HL-60/S4 (cell line): Measurements from ENCODE around the gene GBA3.

Source experiments
- in situ Hi-C: fragments of 300-500 bp; cut with MboI; formaldehyde crosslinking; loops from 2 replicates; pipeline ENCODE4 v1.14.3; 2022; ENCODE audit warnings: low sequenced_read_pairs

Gene GBA3

DNA sequence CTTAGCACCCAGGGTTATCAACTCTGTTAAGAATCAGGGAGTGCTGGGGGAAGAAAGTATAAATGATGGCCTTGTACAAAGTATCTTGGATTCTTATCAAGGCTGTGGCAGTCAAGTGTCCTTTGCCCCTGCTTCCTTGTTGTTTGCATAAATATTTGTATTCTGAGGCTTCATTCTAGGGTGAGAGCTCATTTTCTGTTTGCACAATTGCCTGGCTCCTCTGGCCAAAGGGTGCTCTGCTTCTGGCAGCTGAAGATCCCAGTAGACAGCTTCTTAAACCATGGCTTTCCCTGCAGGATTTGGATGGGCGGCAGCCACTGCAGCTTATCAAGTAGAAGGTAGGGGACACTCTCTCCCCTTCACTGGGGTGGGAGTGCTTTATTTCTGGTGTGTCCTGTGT is at the start of gene GBA3:
Gene GBA3, plus strand, starts transcription at position 202 of the 400 bp plus-strand sequence.
- in situ Hi-C loops: loop anchor here (25.0 kb wide), 2 partner anchors 280 to 905 kb away; no protein-coding TSS in a partner anchor

- in situ Hi-C loops: no loop called here
These were observed 48.8 kb upstream of the GBA3 start for GRCh38 chr4:22643952-22644351.

GRCh38 chr4:22645481-22646182 is 47.1 kb upstream of the GBA3 start:
- in situ Hi-C loops: no loop called here

- in situ Hi-C loops: no loop called here
These were observed 43.7 kb upstream of the GBA3 start for GRCh38 chr4:22648996-22649395.

- in situ Hi-C loops: no loop called here
These were observed 42.0 kb upstream of the GBA3 start for GRCh38 chr4:22650771-22651170.

DNA sequence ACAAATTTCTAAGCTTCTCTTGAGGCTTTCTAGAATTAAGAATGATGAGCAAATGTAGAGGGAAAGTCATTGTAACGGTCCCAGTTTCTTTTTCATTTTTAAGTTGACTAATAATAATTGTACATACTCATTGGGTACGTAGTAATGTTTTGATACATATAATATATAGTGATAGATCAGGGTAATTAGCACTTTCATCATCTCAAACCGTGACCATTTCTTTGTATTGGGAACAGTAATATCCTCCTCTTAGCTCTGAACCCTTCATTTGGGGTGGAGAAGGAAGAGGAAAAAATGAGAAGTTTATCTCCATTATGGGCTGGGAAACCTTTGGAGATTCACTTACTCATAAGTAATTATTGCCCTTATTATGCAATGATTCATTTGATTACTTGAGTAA is 39.0 kb upstream of the GBA3 start:
- in situ Hi-C loops: no loop called here

- in situ Hi-C loops: no loop called here
These were observed 31.3 kb upstream of the GBA3 start for GRCh38 chr4:22661443-22661842.

DNA sequence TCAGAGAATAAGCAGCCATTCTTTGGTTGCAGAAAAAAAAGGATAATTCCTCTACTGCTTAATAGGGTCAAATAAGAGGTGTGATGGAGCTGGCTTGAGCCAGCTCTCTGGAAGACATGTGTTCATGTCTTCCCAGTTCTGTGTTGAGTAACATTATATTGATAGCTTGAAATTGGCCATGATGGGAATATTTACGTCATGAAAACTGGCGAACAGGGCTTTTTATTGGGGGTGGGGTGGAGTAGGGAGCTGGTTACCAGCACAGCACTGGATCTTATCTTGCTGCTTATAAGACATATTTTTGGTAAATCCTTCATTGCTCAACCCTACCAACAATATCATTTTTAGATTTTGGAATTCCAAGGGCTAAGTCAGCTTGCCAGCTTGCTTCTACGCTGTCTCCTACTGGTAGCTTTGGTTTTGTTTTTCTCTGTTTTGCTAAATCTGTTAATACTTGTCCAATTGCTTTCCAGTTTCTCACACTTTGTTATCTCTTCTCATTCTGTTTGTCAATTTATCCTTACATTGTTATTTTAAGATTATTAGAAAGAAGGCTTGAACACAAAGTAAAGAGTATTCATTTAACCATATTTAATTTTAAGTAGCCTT is 25.3 kb upstream of the GBA3 start:
- in situ Hi-C loops: no loop called here

DNA sequence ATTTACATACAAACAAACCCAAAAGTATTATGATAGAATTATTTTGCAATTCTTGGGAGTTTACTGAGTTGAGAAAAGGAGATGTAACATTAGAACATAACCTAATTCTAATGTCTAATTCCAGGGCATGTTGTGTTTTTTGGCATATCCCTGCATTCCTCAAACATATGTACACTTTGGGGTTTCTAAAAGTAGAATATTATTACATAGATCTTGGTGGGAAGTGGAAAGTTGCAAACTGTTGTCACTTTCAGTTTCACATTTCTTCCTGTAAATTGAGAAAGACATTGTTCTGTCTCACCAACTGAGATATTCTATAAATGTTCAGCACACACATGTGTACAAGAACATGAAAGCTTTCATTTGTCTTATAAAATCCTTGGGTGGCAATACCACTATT is 24.4 kb upstream of the GBA3 start:
- in situ Hi-C loops: no loop called here

DNA sequence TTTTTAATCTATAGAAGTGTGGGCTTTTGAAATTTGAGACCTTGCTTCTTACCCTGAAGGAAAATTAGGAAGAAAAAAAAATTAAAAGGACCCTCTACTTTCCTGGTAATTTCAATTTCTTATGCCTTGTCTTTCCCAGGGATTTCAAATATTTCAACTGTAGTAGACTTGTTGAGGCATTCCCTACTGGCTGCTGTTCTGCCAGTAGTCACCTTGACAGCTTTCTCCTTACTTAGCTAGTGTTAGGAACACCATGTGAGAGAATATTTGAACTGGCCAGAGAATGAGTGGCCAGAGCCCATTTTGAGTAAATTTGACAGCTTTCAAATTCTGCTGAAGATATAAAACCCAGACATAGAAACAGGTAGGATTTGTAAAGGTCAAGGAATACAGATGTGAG is 24.0 kb upstream of the GBA3 start:
- in situ Hi-C loops: no loop called here

DNA sequence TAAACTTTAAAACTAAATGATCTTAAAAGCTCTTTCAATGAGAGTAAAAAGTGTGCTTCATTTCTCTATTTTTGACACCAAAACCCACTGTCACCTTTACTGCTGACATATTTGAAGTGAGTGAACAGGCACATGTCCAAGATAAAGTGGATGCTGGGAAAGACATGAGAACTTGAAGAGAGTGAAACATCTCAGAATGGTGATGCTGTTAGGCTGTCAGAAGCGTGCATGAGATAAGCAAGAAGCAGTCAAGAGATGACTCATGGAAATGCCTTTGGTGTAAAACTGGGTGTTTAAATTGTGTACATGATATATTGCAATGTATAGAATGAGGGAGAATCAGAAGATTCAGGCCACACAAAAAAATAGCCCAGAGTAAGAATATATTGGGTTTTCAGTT is 21.8 kb upstream of the GBA3 start:
- in situ Hi-C loops: no loop called here

GRCh38 chr4:22672519-22672918 is 20.2 kb upstream of the GBA3 start:
- in situ Hi-C loops: no loop called here

- in situ Hi-C loops: no loop called here
These were observed 19.8 kb upstream of the GBA3 start for GRCh38 chr4:22672944-22673343.

DNA sequence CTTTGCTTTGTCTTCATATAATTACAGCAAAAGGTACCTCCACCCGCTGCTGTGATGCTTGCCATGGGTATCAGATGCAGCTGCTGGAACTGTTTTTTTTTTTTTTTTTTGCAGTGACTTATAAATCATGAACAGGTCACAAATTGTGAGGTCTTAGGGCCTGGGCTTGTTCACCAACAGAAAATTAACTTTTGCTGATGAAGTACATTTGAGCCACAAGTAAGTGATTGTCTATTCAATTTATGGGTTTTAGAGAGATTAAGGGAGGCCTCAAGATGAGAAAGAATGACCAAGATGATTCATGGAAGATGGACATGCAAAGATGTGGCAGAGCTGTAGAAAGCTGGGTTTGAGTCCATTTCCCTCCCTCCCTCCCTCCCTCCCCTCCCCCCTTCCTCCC is 18.0 kb upstream of the GBA3 start:
- in situ Hi-C loops: loop anchor here (25.0 kb wide), 2 partner anchors 262 to 887 kb away; no protein-coding TSS in a partner anchor

DNA sequence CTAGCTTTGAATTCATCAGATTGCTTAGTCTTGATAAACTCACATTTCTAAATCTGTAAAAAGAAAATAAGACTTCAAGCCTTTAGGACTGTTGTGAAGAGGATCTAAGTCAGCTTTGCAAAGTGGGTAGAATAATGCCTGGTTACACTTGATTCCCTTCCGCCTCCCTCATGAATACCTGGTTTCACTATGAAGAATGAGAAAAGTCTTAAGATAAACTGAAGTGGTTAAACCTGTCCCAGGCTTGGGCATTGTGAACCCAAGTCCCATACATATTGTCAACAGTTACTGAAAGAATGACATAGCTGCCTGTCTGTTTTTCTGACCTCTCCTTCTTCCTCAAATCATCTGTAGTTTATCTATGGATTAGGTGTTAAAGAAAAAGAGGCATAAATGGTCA is 16.7 kb upstream of the GBA3 start:
- in situ Hi-C loops: loop anchor here (25.0 kb wide), 2 partner anchors 264 to 889 kb away; no protein-coding TSS in a partner anchor

DNA sequence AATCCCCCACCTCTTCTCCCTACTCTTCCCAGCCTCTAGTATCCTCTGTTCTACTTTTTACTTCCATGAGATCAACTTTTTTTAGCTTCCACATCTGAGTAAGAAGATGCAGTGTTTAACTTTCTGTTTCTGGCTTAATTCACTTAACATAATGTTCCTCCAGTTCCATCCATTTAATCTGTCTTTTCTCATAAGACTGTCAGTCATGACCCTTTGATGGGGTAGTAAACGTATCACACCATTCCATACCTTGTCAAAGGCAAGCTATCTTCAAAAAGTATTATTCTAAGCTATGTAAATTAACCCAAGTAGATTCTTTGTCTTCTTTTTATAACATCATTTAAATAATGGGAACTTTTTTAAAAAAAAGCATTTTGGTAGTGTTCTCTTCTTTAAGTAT is 15.0 kb upstream of the GBA3 start:
- in situ Hi-C loops: loop anchor here (25.0 kb wide), 2 partner anchors 265 to 890 kb away; no protein-coding TSS in a partner anchor

DNA sequence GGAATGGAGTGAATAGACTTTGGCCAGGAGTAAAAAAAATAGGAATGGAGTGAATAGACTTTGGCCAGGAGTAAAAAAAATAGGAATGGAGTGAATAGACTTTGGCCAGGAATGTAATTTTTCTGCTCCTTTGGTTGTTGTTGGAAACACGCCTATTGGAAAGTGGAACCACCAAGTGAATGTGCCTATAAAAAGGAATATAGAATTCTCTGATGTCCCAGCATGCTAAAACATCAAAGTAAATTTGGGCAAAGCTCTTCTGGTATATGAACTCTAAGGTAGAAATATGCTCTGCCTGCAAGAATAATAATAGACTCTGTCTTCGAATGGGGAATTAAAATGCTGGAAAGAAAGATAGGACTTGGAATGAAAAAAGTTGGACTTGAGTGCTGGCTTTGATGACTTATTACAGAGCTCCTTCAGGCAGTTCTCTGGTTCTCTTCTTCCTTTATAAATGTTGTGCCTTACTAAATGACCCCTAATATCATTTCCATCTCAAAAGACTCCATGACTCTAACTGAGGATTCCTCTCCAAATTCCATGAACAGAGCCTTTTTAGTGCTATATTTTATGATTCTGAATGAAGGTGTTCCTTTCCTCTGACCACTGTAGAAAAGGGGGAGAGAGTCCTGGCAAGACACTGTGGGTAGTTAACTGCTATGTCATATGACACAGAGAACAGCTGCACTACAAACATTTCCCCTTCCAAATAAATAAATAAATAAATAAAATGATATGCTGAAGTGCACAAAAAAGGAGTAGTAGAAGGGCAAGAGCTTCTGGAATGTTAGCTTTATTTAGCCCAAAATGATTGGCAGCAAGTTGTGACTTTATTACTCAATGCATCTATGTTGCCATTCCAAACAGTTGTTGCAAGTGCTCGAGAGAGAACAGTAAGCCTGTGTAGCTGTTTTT is 13.5 kb upstream of the GBA3 start:
- in situ Hi-C loops: loop anchor here (25.0 kb wide), 2 partner anchors 267 to 892 kb away; no protein-coding TSS in a partner anchor

DNA sequence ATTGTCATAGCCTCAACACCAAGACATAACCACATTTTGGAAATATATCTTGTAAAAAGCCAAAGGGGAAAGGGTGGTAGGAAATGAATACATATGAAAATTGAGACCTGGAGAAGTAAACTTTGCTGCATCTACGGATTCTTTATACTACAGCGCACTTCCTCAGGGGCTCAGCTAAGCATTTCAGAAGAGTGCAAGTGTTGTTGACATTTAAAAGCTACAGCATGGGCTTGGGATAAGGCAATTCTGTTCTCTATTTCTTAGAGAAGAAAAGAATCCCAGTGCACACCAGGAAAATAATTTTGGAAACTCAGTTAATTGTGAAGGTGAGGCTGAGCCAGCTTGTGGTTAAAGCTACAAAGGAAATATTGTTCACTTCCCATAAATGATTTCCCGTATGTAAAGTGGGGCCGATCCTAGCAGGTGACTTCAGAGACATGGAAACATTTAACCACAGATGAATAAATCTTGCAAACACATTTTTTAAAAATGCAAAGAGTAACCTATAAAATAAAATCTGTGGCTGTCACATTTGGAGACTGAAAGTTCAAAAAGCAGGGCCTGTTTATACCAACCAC is 12.6 kb upstream of the GBA3 start:
- in situ Hi-C loops: loop anchor here (25.0 kb wide), 2 partner anchors 268 to 893 kb away; no protein-coding TSS in a partner anchor

- in situ Hi-C loops: loop anchor here (25.0 kb wide), 2 partner anchors 271 to 896 kb away; no protein-coding TSS in a partner anchor
These were observed 9.0 kb upstream of the GBA3 start for GRCh38 chr4:22683726-22684125.

- in situ Hi-C loops: loop anchor here (25.0 kb wide), 2 partner anchors 274 to 899 kb away; no protein-coding TSS in a partner anchor
These were observed 6.6 kb upstream of the GBA3 start for GRCh38 chr4:22686141-22686540.

DNA sequence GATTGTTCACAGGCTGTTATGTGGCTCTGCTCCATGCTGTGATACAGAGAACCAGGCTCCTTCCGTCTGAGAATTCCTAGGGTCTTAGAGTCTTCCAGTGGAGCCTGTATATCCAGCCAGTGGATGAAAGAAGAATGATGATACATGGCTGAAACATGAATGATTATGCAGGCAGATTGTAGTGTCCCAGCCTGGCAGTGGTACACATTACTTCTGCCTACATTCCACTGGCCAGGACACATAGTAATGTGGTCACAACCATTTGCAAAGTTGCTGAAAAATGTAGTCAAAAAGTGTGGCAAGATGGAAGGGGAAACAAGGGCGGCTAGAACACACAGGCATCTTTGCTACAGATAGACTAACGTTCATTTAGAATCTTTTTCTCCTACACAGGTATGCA is 4.5 kb upstream of the GBA3 start:
- in situ Hi-C loops: loop anchor here (25.0 kb wide), 2 partner anchors 276 to 901 kb away; no protein-coding TSS in a partner anchor
